ENCODE data around the gene FRMD1.

The FRMD1 gene

GRCh38 chr6:168049277-168049676 lies 29.7 kb downstream of the FRMD1 start:
- H3K9ac ChIP-seq (ENCODE audit: low read depth, low read length) = no peak overlapping the region
- no peak overlapping the region for H3K27ac ChIP-seq (ENCODE audit: low read length)
- H3K4me2 ChIP-seq (ENCODE audit: insufficient read depth, low read length) = no peak overlapping the region
- no peaks in the 10 kb centered on the region for H3K27me3 ChIP-seq (ENCODE audit: insufficient read depth, low read length, poor library complexity)
- peaks cover 17% of the 10 kb centered on the region for H3K9me3 ChIP-seq (ENCODE audit: insufficient read depth, low read length, severe bottlenecking)
- no peak for DNase-seq
- no peaks in the 10 kb centered on the region for H3K36me3 ChIP-seq (ENCODE audit: insufficient read depth, low read length)
- H2AFZ ChIP-seq (ENCODE audit: low read depth, low read length) = no peak overlapping the region
- TF ChIP-seq EZH2 (IDR thresholded peaks at IDR 0.05; ENCODE audit: borderline replicate concordance, low read depth, low read length, severe bottlenecking) (no peak), CTCF (IDR thresholded peaks at IDR 0.05; ENCODE audit: borderline replicate concordance, extremely low read depth, low read length, poor library complexity, severe bottlenecking) (no peak)
- no peaks in the 10 kb centered on the region for H3K4me1 ChIP-seq (ENCODE audit: insufficient read depth, low read length)
- no peak for ATAC-seq (ENCODE audit: insufficient read depth, low read depth)
- no peaks in the 10 kb centered on the region for H4K20me1 ChIP-seq (ENCODE audit: insufficient read depth, low read length)
- H3K79me2 ChIP-seq (ENCODE audit: insufficient read depth, low read length) = no peaks in the 10 kb centered on the region
- no peak overlapping the region for H3K4me3 ChIP-seq (ENCODE audit: low read depth in 1 of 2, low read length in 2 of 2)

GRCh38 chr6:168048724-168049025 lies 30.3 kb downstream of the FRMD1 start:
- H3K4me1 ChIP-seq (ENCODE audit: insufficient read depth, low read length) = no peaks in the 10 kb centered on the region
- no peak overlapping the region for H3K4me3 ChIP-seq (ENCODE audit: low read depth in 1 of 2, low read length in 2 of 2)
- ATAC-seq (ENCODE audit: insufficient read depth, low read depth) = no peak
- no peak overlapping the region for H3K4me2 ChIP-seq (ENCODE audit: insufficient read depth, low read length)
- no peak for TF ChIP-seq EZH2 (IDR thresholded peaks at IDR 0.05; ENCODE audit: borderline replicate concordance, low read depth, low read length, severe bottlenecking)
- no peak for TF ChIP-seq CTCF (IDR thresholded peaks at IDR 0.05; ENCODE audit: borderline replicate concordance, extremely low read depth, low read length, poor library complexity, severe bottlenecking)
- no peaks in the 10 kb centered on the region for H3K27me3 ChIP-seq (ENCODE audit: insufficient read depth, low read length, poor library complexity)
- H3K27ac ChIP-seq (ENCODE audit: low read length) = no peak overlapping the region
- no peak overlapping the region for H2AFZ ChIP-seq (ENCODE audit: low read depth, low read length)
- H3K9me3 ChIP-seq (ENCODE audit: insufficient read depth, low read length, severe bottlenecking) = peaks cover 20% of the 10 kb centered on the region
- DNase-seq = no peak
- no peaks in the 10 kb centered on the region for H3K36me3 ChIP-seq (ENCODE audit: insufficient read depth, low read length)
- no peaks in the 10 kb centered on the region for H4K20me1 ChIP-seq (ENCODE audit: insufficient read depth, low read length)
- H3K79me2 ChIP-seq (ENCODE audit: insufficient read depth, low read length) = no peaks in the 10 kb centered on the region
- H3K9ac ChIP-seq (ENCODE audit: low read depth, low read length) = no peak overlapping the region

- Histone ChIP-seq H3K4me2 (ENCODE audit: insufficient read depth, low read length) (no peak overlapping the region), H3K79me2 (ENCODE audit: insufficient read depth, low read length) (no peaks in the 10 kb centered on the region), H3K9ac (ENCODE audit: low read depth, low read length) (no peak overlapping the region), H3K4me1 (ENCODE audit: insufficient read depth, low read length) (no peaks in the 10 kb centered on the region), H3K9me3 (ENCODE audit: insufficient read depth, low read length, severe bottlenecking) (peaks cover 22% of the 10 kb centered on the region), H3K36me3 (ENCODE audit: insufficient read depth, low read length) (no peaks in the 10 kb centered on the region), H3K4me3 (ENCODE audit: low read depth in 1 of 2, low read length in 2 of 2) (no peak overlapping the region), H3K27ac (ENCODE audit: low read length) (no peak overlapping the region), H3K27me3 (ENCODE audit: insufficient read depth, low read length, poor library complexity) (no peaks in the 10 kb centered on the region), H4K20me1 (ENCODE audit: insufficient read depth, low read length) (no peaks in the 10 kb centered on the region), H2AFZ (ENCODE audit: low read depth, low read length) (no peak overlapping the region)
- DNase-seq = no peak
- no peak for ATAC-seq (ENCODE audit: insufficient read depth, low read depth)
- TF ChIP-seq EZH2 (IDR thresholded peaks at IDR 0.05; ENCODE audit: borderline replicate concordance, low read depth, low read length, severe bottlenecking) (no peak), CTCF (IDR thresholded peaks at IDR 0.05; ENCODE audit: borderline replicate concordance, extremely low read depth, low read length, poor library complexity, severe bottlenecking) (no peak)
These were observed 30.9 kb downstream of the FRMD1 start for GRCh38 chr6:168047841-168048723.
